ENCODE measurements around the gene KLLN.
A peak's percentile ranks its signal among the peaks of the same experiment; 100 is the strongest.
"Not testable (repeated sequence)": the region's sequence is repeated elsewhere in the genome, so short reads cannot be mapped to it uniquely, and the experiment has no call there.

Gene KLLN

GRCh38 chr10:87855665-87856064 lies 7.7 kb downstream of the KLLN start:
- not testable (repeated sequence) for H3K27me3 ChIP-seq (ENCODE audit: control insufficient read depth in 1 of 2, insufficient read depth in 1 of 2, low read length in 2 of 2); H3K4me3 ChIP-seq (ENCODE audit: insufficient read depth in 1 of 2, low read depth in 1 of 2, low read length in 2 of 2); H3K18ac ChIP-seq (ENCODE audit: low read depth in 1 of 2, low read length in 2 of 2); H3K27ac ChIP-seq (ENCODE audit: low read length, poor library complexity, severe bottlenecking); H3K4me1 ChIP-seq (ENCODE audit: control insufficient read depth, insufficient read depth, low read depth, low read length); H4K91ac ChIP-seq (ENCODE audit: low read length); H3K4me2 ChIP-seq (ENCODE audit: low read length, poor library complexity, severe bottlenecking); H2BK120ac ChIP-seq (ENCODE audit: low read depth, low read length); H2BK15ac ChIP-seq (ENCODE audit: low read depth, poor library complexity, severe bottlenecking); H2BK5ac ChIP-seq (ENCODE audit: low read depth, low read length, poor library complexity, severe bottlenecking); H4K8ac ChIP-seq (ENCODE audit: low read length); H3K4ac ChIP-seq (ENCODE audit: low read depth in 1 of 2, low read length in 2 of 2); DNase-seq; H3K9ac ChIP-seq (ENCODE audit: low read length); H3K14ac ChIP-seq (ENCODE audit: low read length in 2 of 2); H3K36me3 ChIP-seq (ENCODE audit: control insufficient read depth in 1 of 2, insufficient read depth in 2 of 2, low read depth in 1 of 2, low read length in 2 of 2); H3K79me1 ChIP-seq (replicated peaks; ENCODE audit: low read length, poor library complexity, severe bottlenecking); H2BK12ac ChIP-seq (ENCODE audit: low read length in 2 of 2); H2AK5ac ChIP-seq (ENCODE audit: low read length, severe bottlenecking); H3K23ac ChIP-seq (ENCODE audit: low read length in 2 of 2); H2AFZ ChIP-seq (ENCODE audit: low read depth, low read length); H3K9me3 ChIP-seq (ENCODE audit: control insufficient read depth, low read length)
- WGBS, result 100% methylated on average over 3 of the region's 4 CpGs

GRCh38 chr10:87855247-87855646 lies 8.1 kb downstream of the KLLN start:
- not testable (repeated sequence) for H3K4me1 ChIP-seq (ENCODE audit: control insufficient read depth, insufficient read depth, low read depth, low read length); H3K14ac ChIP-seq (ENCODE audit: low read length in 2 of 2); H3K9ac ChIP-seq (ENCODE audit: low read length); H3K4me3 ChIP-seq (ENCODE audit: insufficient read depth in 1 of 2, low read depth in 1 of 2, low read length in 2 of 2); H3K23ac ChIP-seq (ENCODE audit: low read length in 2 of 2); H2AFZ ChIP-seq (ENCODE audit: low read depth, low read length); H2BK120ac ChIP-seq (ENCODE audit: low read depth, low read length); H2BK5ac ChIP-seq (ENCODE audit: low read depth, low read length, poor library complexity, severe bottlenecking); H3K4me2 ChIP-seq (ENCODE audit: low read length, poor library complexity, severe bottlenecking); H3K4ac ChIP-seq (ENCODE audit: low read depth in 1 of 2, low read length in 2 of 2); H4K91ac ChIP-seq (ENCODE audit: low read length); H3K27me3 ChIP-seq (ENCODE audit: control insufficient read depth in 1 of 2, insufficient read depth in 1 of 2, low read length in 2 of 2); DNase-seq; H4K8ac ChIP-seq (ENCODE audit: low read length); H2AK5ac ChIP-seq (ENCODE audit: low read length, severe bottlenecking); H3K27ac ChIP-seq (ENCODE audit: low read length, poor library complexity, severe bottlenecking); H2BK12ac ChIP-seq (ENCODE audit: low read length in 2 of 2); H3K9me3 ChIP-seq (ENCODE audit: control insufficient read depth, low read length); H3K18ac ChIP-seq (ENCODE audit: low read depth in 1 of 2, low read length in 2 of 2); H3K36me3 ChIP-seq (ENCODE audit: control insufficient read depth in 1 of 2, insufficient read depth in 2 of 2, low read depth in 1 of 2, low read length in 2 of 2); H3K79me1 ChIP-seq (replicated peaks; ENCODE audit: low read length, poor library complexity, severe bottlenecking); H2BK15ac ChIP-seq (ENCODE audit: low read depth, poor library complexity, severe bottlenecking)
- 100% methylated on average over 3 of the region's 5 CpGs for WGBS

- H3K4me3 ChIP-seq (ENCODE audit: insufficient read depth in 1 of 2, low read depth in 1 of 2, low read length in 2 of 2), result no peak overlapping the region
- no peak overlapping the region for H2AFZ ChIP-seq (ENCODE audit: low read depth, low read length)
- no peak overlapping the region for H3K4me2 ChIP-seq (ENCODE audit: low read length, poor library complexity, severe bottlenecking)
- H3K4ac ChIP-seq (ENCODE audit: low read depth in 1 of 2, low read length in 2 of 2), result no peak overlapping the region
- H3K23ac ChIP-seq (ENCODE audit: low read length in 2 of 2), result no peak overlapping the region
- H3K36me3 ChIP-seq (ENCODE audit: control insufficient read depth in 1 of 2, insufficient read depth in 2 of 2, low read depth in 1 of 2, low read length in 2 of 2), result no peaks in the 10 kb centered on the region
- no peak overlapping the region for H3K9ac ChIP-seq (ENCODE audit: low read length)
- H4K91ac ChIP-seq (ENCODE audit: low read length), result no peak overlapping the region
- H3K27me3 ChIP-seq (ENCODE audit: control insufficient read depth in 1 of 2, insufficient read depth in 1 of 2, low read length in 2 of 2), result no peaks in the 10 kb centered on the region
- H3K14ac ChIP-seq (ENCODE audit: low read length in 2 of 2), result no peak overlapping the region
- no CpG with 5 or more reads among the region's 1 CpG for WGBS
- no peak overlapping the region for H3K18ac ChIP-seq (ENCODE audit: low read depth in 1 of 2, low read length in 2 of 2)
- no peak overlapping the region for H2BK15ac ChIP-seq (ENCODE audit: low read depth, poor library complexity, severe bottlenecking)
- H3K27ac ChIP-seq (ENCODE audit: low read length, poor library complexity, severe bottlenecking), result no peak overlapping the region
- no peak overlapping the region for H2BK120ac ChIP-seq (ENCODE audit: low read depth, low read length)
- no peak overlapping the region for H2BK12ac ChIP-seq (ENCODE audit: low read length in 2 of 2)
- no peak overlapping the region for H4K8ac ChIP-seq (ENCODE audit: low read length)
- no peak overlapping the region for H2AK5ac ChIP-seq (ENCODE audit: low read length, severe bottlenecking)
- no peaks in the 10 kb centered on the region for H3K79me1 ChIP-seq (replicated peaks; ENCODE audit: low read length, poor library complexity, severe bottlenecking)
- no peak overlapping the region for H2BK5ac ChIP-seq (ENCODE audit: low read depth, low read length, poor library complexity, severe bottlenecking)
- no peaks in the 10 kb centered on the region for H3K9me3 ChIP-seq (ENCODE audit: control insufficient read depth, low read length)
- H3K4me1 ChIP-seq (ENCODE audit: control insufficient read depth, insufficient read depth, low read depth, low read length), result no peaks in the 10 kb centered on the region
- DNase-seq, result no peak
Observed at GRCh38 chr10:87852089-87852488, 11.2 kb downstream of the KLLN start.

GRCh38 chr10:87850742-87851205 lies 12.6 kb downstream of the KLLN start:
- no peak overlapping the region for H3K4ac ChIP-seq (ENCODE audit: low read depth in 1 of 2, low read length in 2 of 2)
- WGBS, result 31% methylated on average over 3 of the region's 5 CpGs
- no peak overlapping the region for H2BK120ac ChIP-seq (ENCODE audit: low read depth, low read length)
- no peaks in the 10 kb centered on the region for H3K36me3 ChIP-seq (ENCODE audit: control insufficient read depth in 1 of 2, insufficient read depth in 2 of 2, low read depth in 1 of 2, low read length in 2 of 2)
- no peaks in the 10 kb centered on the region for H3K79me1 ChIP-seq (replicated peaks; ENCODE audit: low read length, poor library complexity, severe bottlenecking)
- no peaks in the 10 kb centered on the region for H3K9me3 ChIP-seq (ENCODE audit: control insufficient read depth, low read length)
- no peak overlapping the region for H2BK5ac ChIP-seq (ENCODE audit: low read depth, low read length, poor library complexity, severe bottlenecking)
- H3K4me2 ChIP-seq (ENCODE audit: low read length, poor library complexity, severe bottlenecking), result no peak overlapping the region
- H2BK12ac ChIP-seq (ENCODE audit: low read length in 2 of 2), result no peak overlapping the region
- no peak overlapping the region for H4K8ac ChIP-seq (ENCODE audit: low read length)
- no peaks in the 10 kb centered on the region for H3K4me1 ChIP-seq (ENCODE audit: control insufficient read depth, insufficient read depth, low read depth, low read length)
- no peak overlapping the region for H3K14ac ChIP-seq (ENCODE audit: low read length in 2 of 2)
- peak overlapping the region in 1 of 2 experiments; percentile 50 for H3K23ac ChIP-seq (ENCODE audit: low read length in 2 of 2)
- no peak overlapping the region for H2AK5ac ChIP-seq (ENCODE audit: low read length, severe bottlenecking)
- H4K91ac ChIP-seq (ENCODE audit: low read length), result no peak overlapping the region
- H2BK15ac ChIP-seq (ENCODE audit: low read depth, poor library complexity, severe bottlenecking), result no peak overlapping the region
- H3K18ac ChIP-seq (ENCODE audit: low read depth in 1 of 2, low read length in 2 of 2), result no peak overlapping the region
- H2AFZ ChIP-seq (ENCODE audit: low read depth, low read length), result no peak overlapping the region
- no peaks in the 10 kb centered on the region for H3K27me3 ChIP-seq (ENCODE audit: control insufficient read depth in 1 of 2, insufficient read depth in 1 of 2, low read length in 2 of 2)
- no peak overlapping the region for H3K4me3 ChIP-seq (ENCODE audit: insufficient read depth in 1 of 2, low read depth in 1 of 2, low read length in 2 of 2)
- peak; percentile 73 for DNase-seq
- no peak overlapping the region for H3K27ac ChIP-seq (ENCODE audit: low read length, poor library complexity, severe bottlenecking)
- H3K9ac ChIP-seq (ENCODE audit: low read length), result peak overlapping the region; percentile 26

Measured in mesenchymal stem cell (in vitro differentiated cells and primary cell).